A549 (cell line): ENCODE results near the gene ANKRD65.

Experiments
- GATA3 ChIP-seq: IDR thresholded peaks from 2 replicates; pipeline ENCODE4 v1.6.1; 2012; ENCODE audit warnings: borderline replicate concordance
- MAFK ChIP-seq: fragments of 450-650 bp; IDR thresholded peaks from 2 replicates; pipeline ENCODE4 v1.6.1; 2014; ENCODE audit not compliant: partially characterized antibody
- NR3C1 ChIP-seq: fragments of >200 bp; sonication (Bioruptor Twin); formaldehyde crosslinking; IDR thresholded peaks from 3 replicates; pipeline ENCODE4 v1.6.1; 2017
- POLR2A ChIP-seq: IDR thresholded peaks from 2 replicates; pipeline ENCODE4 v1.6.1; 2012; ENCODE audit warnings: mild to moderate bottlenecking, low read length
- RFX5 ChIP-seq: fragments of 450-650 bp; IDR thresholded peaks from 2 replicates; pipeline ENCODE4 v1.7.1; 2014; ENCODE audit warnings: antibody characterized with exemption, mild to moderate bottlenecking, moderate library complexity
- ZC3H11A ChIP-seq: fragments of 450-650 bp; IDR thresholded peaks from 2 replicates; pipeline ENCODE4 v1.6.1; 2014; ENCODE audit warnings: antibody characterized with exemption, mild to moderate bottlenecking
- TF ChIP-seq, protein P1 (sequence below): fragments of >200 bp; sonication (Bioruptor Twin); formaldehyde crosslinking; IDR thresholded peaks from 3 replicates; pipeline ENCODE4 v1.5.1; 2016
- TF ChIP-seq, protein P2 (sequence below): IDR thresholded peaks from 2 replicates; pipeline ENCODE4 v1.6.1; 2012
- TF ChIP-seq, protein P3 (sequence below): IDR thresholded peaks from 2 replicates; pipeline ENCODE4 v1.6.1; 2012
- TF ChIP-seq, protein P4 (sequence below): fragments of 250-450 bp; sonication (Bioruptor Pico); IDR thresholded peaks from 2 replicates; pipeline ENCODE4 v1.5.0; 2021; ENCODE audit warnings: mild to moderate bottlenecking, moderate library complexity, borderline replicate concordance

DNA sequence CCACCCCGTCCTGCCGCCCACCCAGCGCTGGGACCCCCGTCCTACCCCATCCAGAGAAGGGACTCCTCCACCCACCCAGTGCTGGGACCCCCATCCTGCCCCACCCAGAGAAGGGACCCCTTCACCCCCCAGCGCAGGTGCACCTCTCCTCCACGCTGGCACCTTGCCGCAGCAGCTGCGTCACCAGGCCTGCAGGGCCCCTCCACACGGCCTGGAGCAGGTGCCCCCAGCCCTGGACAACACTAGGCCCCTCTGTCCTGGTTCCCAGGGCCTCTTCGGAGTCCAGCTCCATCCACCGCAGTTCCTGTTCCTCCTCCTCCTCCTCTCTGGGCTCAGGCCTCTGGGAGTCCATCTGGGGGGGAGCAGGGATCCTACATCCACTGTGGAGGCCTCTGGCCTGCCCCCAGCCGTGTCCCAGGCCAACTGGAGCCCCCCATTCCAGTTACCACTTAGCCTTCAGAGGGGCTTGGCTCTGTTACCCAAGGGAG lies 378 bp downstream of the ANKRD65 start:
- TF ChIP-seq, protein P1, sequence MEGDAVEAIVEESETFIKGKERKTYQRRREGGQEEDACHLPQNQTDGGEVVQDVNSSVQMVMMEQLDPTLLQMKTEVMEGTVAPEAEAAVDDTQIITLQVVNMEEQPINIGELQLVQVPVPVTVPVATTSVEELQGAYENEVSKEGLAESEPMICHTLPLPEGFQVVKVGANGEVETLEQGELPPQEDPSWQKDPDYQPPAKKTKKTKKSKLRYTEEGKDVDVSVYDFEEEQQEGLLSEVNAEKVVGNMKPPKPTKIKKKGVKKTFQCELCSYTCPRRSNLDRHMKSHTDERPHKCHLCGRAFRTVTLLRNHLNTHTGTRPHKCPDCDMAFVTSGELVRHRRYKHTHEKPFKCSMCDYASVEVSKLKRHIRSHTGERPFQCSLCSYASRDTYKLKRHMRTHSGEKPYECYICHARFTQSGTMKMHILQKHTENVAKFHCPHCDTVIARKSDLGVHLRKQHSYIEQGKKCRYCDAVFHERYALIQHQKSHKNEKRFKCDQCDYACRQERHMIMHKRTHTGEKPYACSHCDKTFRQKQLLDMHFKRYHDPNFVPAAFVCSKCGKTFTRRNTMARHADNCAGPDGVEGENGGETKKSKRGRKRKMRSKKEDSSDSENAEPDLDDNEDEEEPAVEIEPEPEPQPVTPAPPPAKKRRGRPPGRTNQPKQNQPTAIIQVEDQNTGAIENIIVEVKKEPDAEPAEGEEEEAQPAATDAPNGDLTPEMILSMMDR: no peak
- TF ChIP-seq, protein P2, sequence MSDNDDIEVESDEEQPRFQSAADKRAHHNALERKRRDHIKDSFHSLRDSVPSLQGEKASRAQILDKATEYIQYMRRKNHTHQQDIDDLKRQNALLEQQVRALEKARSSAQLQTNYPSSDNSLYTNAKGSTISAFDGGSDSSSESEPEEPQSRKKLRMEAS: no peak
- TF ChIP-seq, protein P3, sequence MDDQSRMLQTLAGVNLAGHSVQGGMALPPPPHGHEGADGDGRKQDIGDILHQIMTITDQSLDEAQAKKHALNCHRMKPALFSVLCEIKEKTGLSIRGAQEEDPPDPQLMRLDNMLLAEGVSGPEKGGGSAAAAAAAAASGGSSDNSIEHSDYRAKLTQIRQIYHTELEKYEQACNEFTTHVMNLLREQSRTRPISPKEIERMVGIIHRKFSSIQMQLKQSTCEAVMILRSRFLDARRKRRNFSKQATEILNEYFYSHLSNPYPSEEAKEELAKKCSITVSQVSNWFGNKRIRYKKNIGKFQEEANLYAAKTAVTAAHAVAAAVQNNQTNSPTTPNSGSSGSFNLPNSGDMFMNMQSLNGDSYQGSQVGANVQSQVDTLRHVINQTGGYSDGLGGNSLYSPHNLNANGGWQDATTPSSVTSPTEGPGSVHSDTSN: no peak
- TF ChIP-seq POLR2A (no peak), ZC3H11A (no peak), NR3C1 (no peak), GATA3 (no peak), MAFK (no peak), RFX5 (no peak)
- TF ChIP-seq, protein P4, sequence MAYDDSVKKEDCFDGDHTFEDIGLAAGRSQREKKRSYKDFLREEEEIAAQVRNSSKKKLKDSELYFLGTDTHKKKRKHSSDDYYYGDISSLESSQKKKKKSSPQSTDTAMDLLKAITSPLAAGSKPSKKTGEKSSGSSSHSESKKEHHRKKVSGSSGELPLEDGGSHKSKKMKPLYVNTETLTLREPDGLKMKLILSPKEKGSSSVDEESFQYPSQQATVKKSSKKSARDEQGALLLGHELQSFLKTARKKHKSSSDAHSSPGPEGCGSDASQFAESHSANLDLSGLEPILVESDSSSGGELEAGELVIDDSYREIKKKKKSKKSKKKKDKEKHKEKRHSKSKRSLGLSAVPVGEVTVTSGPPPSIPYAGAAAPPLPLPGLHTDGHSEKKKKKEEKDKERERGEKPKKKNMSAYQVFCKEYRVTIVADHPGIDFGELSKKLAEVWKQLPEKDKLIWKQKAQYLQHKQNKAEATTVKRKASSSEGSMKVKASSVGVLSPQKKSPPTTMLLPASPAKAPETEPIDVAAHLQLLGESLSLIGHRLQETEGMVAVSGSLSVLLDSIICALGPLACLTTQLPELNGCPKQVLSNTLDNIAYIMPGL (CRISPR knock-in tag): no peak
